ENCODE results near the gene CRACR2A. TPM values are rescaled to one million over a fixed set of nuclear protein-coding genes. Genes with fewer than 3 reads are reported as not detected.

Gene CRACR2A
- total and polyA plus RNA-seq, 2 of the 8 experiments (the other 6 are each of a cell fraction or from before 2014, with no cell fraction given), result 0.85 to 3.2 TPM

DNA sequence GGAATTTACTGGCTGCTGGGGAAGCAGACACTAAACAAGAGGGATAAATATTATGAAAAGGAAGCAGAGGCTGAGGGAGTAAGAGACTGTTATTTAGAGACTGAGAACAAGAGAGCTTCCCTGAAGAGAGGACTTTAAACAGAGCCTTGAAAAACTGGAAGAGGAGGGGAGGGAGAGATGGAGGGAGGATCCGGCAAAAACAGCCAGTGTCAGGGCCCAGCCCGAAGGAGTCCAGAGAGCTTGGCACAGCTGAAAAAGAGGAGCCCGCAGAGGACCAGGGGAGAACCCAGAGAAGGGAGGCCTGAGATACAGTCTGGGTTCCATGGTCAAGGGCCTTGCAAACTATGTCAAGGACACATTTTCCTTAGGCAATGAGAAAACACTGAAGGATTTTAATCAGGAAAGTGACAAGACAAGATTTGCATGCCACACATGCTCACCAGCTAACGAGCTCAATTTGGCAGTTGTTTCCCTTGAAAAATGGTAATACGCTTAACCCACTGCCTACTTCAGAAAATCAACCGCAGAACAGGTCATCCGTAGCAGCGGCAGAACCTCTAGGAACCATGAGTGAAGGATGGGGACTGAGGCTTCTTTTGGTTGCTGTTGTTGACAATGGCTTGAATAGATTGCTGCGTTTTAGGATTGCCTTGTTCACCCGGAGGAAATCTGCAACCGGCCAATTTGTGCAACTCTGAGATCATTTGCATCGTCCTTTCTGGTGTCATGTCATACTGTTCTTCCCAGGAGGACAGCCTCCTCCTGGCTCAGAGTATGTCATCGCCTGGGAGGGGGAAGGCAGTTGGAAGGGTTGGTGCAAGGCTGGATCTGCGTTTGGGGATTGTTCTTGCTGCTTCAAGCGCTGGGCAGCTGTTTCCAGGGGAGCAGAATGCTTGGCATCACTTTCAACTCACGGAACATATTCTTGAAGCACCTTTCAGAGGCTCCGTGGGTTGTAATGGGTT, 153.7 kb downstream of the CRACR2A start (continued):
- TF ChIP-seq CHD7 (IDR thresholded peaks at IDR 0.05; ENCODE audit: insufficient replicate concordance, low read length), result no peak
- TF ChIP-seq POU5F1 (IDR thresholded peaks at IDR 0.05; ENCODE audit: low read depth, low read length), result no peak
- TF ChIP-seq SP4 (IDR thresholded peaks at IDR 0.05; ENCODE audit: low read length), result no peak
- TF ChIP-seq MAX (IDR thresholded peaks at IDR 0.05), result no peak
- TF ChIP-seq HDAC2 (IDR thresholded peaks at IDR 0.05; ENCODE audit: borderline replicate concordance in 1 of 2, low read depth in 2 of 2, low read length in 2 of 2), result no peak
- TF ChIP-seq CEBPB (IDR thresholded peaks at IDR 0.05; ENCODE audit: low read depth, low read length), result no peak
